Large intestine (tissue), 3 donors: ENCODE measurements around the gene DNAH10. TPM values are rescaled to one million over a fixed set of nuclear protein-coding genes. Genes with fewer than 3 reads are reported as not detected.

Source experiments
- DNase-seq, 2 donors: peaks; one replicate each; pipeline versions ENCODE4 v3.0.0 to v3.0.0-alpha.2; 2013
- H3K27ac ChIP-seq: one replicate; pipeline ENCODE4 v1.5.1; 2013; ENCODE audit warnings: low read length
- H3K27me3 ChIP-seq: 2 replicates; pipeline ENCODE4 v1.6.1; 2013; ENCODE audit warnings: low read length; ENCODE audit not compliant: control insufficient read depth, insufficient read depth
- H3K36me3 ChIP-seq: 2 replicates; pipeline ENCODE4 v1.6.1; 2013; ENCODE audit warnings: low read length; ENCODE audit not compliant: control insufficient read depth, insufficient read depth
- H3K4me1 ChIP-seq: one replicate; pipeline ENCODE4 v1.6.1; 2013; ENCODE audit warnings: low read length; ENCODE audit not compliant: control insufficient read depth, insufficient read depth
- H3K4me3 ChIP-seq: one replicate; pipeline ENCODE4 v1.5.1; 2013; ENCODE audit warnings: low read length
- H3K9me3 ChIP-seq: one replicate; pipeline ENCODE4 v1.6.1; 2013; ENCODE audit warnings: mild to moderate bottlenecking, low read depth, low read length, moderate library complexity; ENCODE audit not compliant: control insufficient read depth
- WGBS: methylation state at CpG from one replicate; pipeline ENCODE4 v1.1.5; 2013; ENCODE audit warnings: low lambda C conversion rate; ENCODE audit not compliant: insufficient coverage; 5-methylcytosine and 5-hydroxymethylcytosine counted together
- polyA plus RNA-seq: library from polyadenylated mRNA; unstranded; fragments of 120-200 nt; gene quantifications from one replicate; pipeline ENCODE4 v1.2.1, GENCODE V29; 2013

Gene DNAH10
- polyA plus RNA-seq, 1 donor: 1.0 TPM

DNA sequence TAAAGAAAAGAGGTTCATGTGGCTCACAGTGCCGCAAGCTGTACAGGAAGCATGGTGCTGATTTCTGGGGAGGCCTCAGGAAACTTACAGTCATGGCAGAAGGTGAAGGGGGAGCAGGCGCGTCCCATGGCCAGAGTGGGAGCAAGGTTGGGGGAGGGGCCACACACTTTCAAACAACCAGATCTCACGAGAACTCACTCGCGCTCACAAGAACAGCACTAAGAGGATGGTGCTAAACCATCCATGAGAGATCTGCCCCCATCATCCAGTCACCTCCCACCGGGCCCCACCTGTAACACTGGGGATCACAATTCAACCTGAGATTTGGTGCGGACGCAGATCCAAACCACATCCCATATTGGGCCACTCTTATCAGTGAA is 130.1 kb downstream of the DNAH10 start:
- no peaks in the 10 kb centered on the region for H3K36me3 ChIP-seq
- no CpG with 5 or more reads among the region's 9 CpGs for WGBS
- H3K27ac ChIP-seq: no peak overlapping the region
- no peak overlapping the region for H3K4me3 ChIP-seq
- DNase-seq: no peak
- H3K4me1 ChIP-seq: no peaks in the 10 kb centered on the region
- H3K9me3 ChIP-seq: no peaks in the 10 kb centered on the region
- peaks cover 11% of the 10 kb centered on the region for H3K27me3 ChIP-seq

DNA sequence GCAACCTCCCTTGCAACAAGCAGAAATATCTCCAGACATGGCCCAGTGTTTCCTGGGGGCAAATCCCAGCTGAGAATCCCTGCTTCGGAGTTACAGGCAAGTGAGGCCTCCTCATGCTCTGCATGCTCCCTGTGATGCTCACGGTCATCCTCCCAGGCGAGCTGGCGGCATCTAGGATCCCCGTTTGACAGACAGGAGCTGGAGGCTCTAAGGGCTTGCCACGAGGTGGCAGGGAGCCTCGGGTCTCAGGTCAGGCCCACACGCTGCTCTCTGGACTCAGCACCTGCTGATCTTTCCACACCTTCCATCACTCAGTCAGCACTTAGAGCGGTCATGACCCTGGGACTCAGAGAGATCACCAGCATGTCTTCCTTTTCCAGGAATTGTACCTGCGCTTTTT is 130.8 kb downstream of the DNAH10 start:
- WGBS: no CpG with 5 or more reads among the region's 10 CpGs
- H3K27me3 ChIP-seq: peaks cover 11% of the 10 kb centered on the region
- no peak for DNase-seq

DNA sequence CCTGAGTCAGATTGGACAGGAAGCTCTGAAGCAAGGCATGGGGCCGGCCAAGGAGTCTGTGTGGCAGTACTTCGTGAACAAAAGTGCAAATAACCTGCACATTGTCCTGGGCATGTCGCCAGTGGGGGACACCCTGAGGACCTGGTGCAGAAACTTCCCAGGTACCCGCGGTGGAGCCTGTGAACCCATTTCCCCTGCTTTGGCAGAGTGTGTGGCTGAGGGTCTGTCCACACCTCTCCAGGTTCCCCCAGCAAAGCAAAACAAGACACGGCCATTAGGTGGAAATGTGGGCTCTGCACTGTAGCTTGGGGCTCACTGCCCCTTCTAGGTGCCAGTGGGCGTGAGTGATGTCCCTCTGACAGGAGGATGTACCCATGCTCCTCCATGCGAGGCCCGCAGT is 131.2 kb downstream of the DNAH10 start:
- no CpG with 5 or more reads among the region's 9 CpGs for whole genome bisulfite sequencing
- no peak for DNase-seq
- Histone ChIP-seq H3K4me1 (no peaks in the 10 kb centered on the region), H3K9me3 (no peaks in the 10 kb centered on the region), H3K36me3 (no peaks in the 10 kb centered on the region), H3K27ac (no peak overlapping the region), H3K27me3 (peaks cover 11% of the 10 kb centered on the region), H3K4me3 (no peak overlapping the region)

More for the DNA sequence above, 130.8 kb downstream of the DNAH10 start:
- no peaks in the 10 kb centered on the region for H3K4me1 ChIP-seq
- no peak overlapping the region for H3K27ac ChIP-seq
- no peaks in the 10 kb centered on the region for H3K36me3 ChIP-seq
- no peak overlapping the region for H3K4me3 ChIP-seq
- H3K9me3 ChIP-seq: no peaks in the 10 kb centered on the region

DNA sequence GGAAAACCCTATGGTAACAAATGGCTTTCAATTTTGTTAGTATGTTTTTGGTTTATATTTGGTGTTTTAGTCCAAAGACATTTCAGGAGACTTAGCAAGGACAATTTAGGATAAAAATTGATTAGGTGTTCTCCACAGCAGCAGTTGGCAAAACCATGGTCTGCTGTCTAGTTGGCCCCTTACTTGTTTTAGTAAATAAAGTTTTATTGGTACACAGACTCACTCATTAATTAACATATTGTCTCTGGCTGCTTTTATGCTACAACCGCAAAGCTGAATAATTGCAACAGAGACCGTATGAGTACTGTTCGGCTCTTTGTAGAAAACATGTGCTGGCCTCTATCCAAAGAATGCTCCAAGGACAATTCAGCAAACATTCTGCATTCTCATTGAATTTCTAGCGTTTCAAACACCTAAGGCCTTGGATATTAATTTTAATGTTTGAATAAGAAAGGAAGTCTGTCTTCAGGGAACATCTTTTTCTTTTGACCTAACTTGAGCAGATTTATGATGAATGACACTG is 132.8 kb downstream of the DNAH10 start:
- 92% methylated on average over 2 of the region's 4 CpGs for WGBS
- DNase-seq: no peak
- Histone ChIP-seq H3K9me3 (no peaks in the 10 kb centered on the region), H3K36me3 (no peaks in the 10 kb centered on the region), H3K27ac (no peak overlapping the region), H3K4me3 (no peak overlapping the region), H3K4me1 (no peaks in the 10 kb centered on the region), H3K27me3 (peaks cover 6% of the 10 kb centered on the region)

DNA sequence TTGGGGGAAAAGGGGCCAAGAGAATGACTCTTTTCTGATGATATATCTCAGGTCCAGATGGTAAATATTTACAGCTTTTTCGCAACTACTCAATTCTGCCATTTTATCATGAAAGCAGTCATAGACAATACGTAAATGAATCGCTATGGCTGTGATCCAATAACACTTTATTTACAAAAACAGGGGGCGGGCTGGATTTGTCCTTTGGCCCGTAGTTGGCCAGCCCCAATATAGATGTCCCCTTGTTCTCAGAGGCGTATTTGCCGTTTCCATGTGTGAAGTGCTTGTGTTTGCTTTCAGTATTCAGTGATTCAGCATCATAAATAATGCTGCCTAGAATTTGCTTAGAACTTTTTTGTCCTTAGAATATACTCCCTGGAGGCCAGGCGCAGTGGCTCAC is 133.3 kb downstream of the DNAH10 start:
- no peaks in the 10 kb centered on the region for H3K4me1 ChIP-seq
- H3K27me3 ChIP-seq: peaks cover 4% of the 10 kb centered on the region
- H3K4me3 ChIP-seq: no peak overlapping the region
- WGBS: no CpG with 5 or more reads among the region's 8 CpGs
- no peaks in the 10 kb centered on the region for H3K36me3 ChIP-seq
- DNase-seq: no peak
- no peaks in the 10 kb centered on the region for H3K9me3 ChIP-seq
- no peak overlapping the region for H3K27ac ChIP-seq

DNA sequence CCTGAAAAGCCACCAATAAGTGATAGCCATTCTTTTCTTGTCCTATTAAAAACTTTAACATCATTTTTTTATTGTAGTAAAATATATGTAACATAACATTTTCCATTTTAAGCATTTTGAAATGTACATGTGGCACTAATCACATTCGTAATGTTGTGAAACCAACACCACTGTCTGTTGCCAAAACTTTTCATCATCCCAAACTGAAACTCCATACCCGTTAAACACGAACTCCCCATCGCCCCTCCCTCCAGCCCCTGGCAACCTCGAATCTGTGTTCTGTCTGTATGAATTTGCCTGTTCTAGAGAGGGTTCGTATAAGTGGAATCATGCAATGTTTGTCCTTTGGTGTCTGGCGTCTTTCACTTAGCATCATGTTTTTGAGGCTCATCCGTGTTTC is 134.7 kb downstream of the DNAH10 start:
- DNase-seq: no peak
- Histone ChIP-seq H3K27me3 (peaks cover 2% of the 10 kb centered on the region), H3K9me3 (no peaks in the 10 kb centered on the region), H3K4me1 (no peaks in the 10 kb centered on the region), H3K27ac (no peak overlapping the region), H3K36me3 (no peaks in the 10 kb centered on the region), H3K4me3 (no peak overlapping the region)
- 100% methylated on average over 1 of the region's 8 CpGs for WGBS

DNA sequence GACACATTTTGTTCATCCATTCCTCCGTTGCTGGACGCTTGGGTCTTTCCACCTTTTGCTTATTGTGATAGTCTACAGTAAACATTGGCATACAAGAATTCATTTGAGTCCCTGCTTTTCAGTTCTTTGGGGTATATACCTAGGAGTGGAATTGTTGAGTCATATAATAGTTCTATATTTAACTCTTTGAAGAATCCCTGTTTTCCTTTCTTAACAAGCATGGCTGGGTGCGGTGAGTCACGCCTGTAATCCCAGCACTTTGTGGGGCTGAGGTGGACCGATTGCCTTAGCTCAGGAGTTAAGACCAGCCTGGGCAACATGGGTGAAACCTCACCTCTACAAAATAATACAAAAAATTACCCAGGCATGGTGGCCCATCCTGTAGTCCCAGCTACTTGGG is 135.1 kb downstream of the DNAH10 start:
- H3K27me3 ChIP-seq: no peaks in the 10 kb centered on the region
- no peak overlapping the region for H3K4me3 ChIP-seq
- 86% methylated on average over 2 of the region's 5 CpGs for WGBS
- no peak overlapping the region for H3K27ac ChIP-seq
- no peaks in the 10 kb centered on the region for H3K9me3 ChIP-seq
- no peak for DNase-seq
- no peaks in the 10 kb centered on the region for H3K36me3 ChIP-seq
- H3K4me1 ChIP-seq: no peaks in the 10 kb centered on the region

DNA sequence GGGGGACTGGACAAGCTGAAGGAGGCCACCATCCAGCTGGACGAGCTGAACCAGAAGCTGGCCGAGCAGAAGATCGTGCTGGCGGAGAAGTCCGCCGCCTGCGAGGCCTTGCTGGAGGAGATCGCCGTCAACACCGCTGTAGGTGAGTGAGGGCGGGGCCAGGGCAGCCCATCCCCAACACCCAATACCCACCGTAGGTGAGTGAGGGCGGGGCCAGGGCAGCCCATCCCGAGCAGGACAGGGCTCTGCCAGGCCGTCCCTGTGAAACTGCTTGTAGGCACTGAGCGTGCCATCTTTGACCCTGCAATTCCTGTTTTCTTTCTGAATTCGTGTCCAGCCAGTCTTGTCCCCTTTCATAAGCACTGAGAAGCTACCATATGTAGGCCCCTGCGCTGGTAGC is 136.6 kb downstream of the DNAH10 start:
- no peak for DNase-seq
- no peak overlapping the region for H3K27ac ChIP-seq
- no CpG with 5 or more reads among the region's 18 CpGs for WGBS

DNA sequence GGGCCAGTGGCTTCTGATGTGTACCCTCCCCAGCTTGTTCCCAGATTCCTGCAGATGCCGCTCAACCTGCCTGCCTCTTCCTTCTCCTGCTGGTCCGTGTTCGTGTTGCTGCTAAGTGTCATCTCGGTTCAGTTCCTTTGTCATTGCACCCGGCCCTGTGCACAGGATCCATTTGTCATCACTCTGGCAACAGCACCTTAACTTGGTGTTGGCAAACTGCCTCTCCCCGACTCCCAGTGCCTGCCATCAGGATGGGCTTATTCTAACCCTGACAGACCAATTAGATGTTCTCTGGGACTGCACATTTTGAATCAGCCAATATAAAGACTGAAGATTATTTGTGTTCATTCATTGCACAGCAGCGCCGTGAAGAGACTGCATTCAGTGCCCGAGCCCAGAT is 137.3 kb downstream of the DNAH10 start:
- H3K9me3 ChIP-seq: no peaks in the 10 kb centered on the region
- H3K4me3 ChIP-seq: no peak overlapping the region
- H3K27ac ChIP-seq: no peak overlapping the region
- H3K36me3 ChIP-seq: no peaks in the 10 kb centered on the region
- DNase-seq: no peak
- 100% methylated on average over 1 of the region's 9 CpGs for whole genome bisulfite sequencing
- no peaks in the 10 kb centered on the region for H3K27me3 ChIP-seq
- no peaks in the 10 kb centered on the region for H3K4me1 ChIP-seq

More for the DNA sequence above, 136.6 kb downstream of the DNAH10 start:
- Histone ChIP-seq H3K36me3 (no peaks in the 10 kb centered on the region), H3K9me3 (no peaks in the 10 kb centered on the region), H3K27me3 (no peaks in the 10 kb centered on the region), H3K4me1 (no peaks in the 10 kb centered on the region), H3K4me3 (no peak overlapping the region)

DNA sequence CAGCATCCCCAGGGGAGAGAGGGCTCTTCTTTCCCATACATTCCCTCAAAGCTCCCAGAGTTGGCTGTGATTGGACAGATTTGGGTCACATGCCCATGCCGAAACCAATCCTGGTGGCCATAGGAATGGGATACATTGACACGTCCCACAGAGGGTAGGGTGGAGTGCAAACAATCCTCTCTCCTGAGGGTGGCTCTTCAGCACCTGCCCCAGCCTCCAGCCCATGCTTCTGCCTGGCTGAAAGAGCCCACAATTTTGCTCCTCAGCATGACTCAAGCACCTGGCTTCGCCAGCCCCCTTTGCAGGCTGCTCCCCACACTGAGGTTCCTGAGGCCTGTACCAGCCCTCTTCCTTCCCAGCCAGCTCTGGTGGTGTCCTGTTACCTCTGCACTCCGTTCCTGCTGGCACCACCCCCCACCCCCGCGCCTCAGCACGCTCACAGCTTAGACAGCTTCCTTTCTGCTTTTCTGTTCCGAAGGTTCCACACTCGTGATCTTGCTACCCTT is 138.8 kb downstream of the DNAH10 start:
- DNase-seq: no peak
- H3K9me3 ChIP-seq: no peaks in the 10 kb centered on the region
- H3K4me3 ChIP-seq: no peak overlapping the region
- no peaks in the 10 kb centered on the region for H3K36me3 ChIP-seq
- no peaks in the 10 kb centered on the region for H3K4me1 ChIP-seq
- no CpG with 5 or more reads among the region's 9 CpGs for whole genome bisulfite sequencing
- no peak overlapping the region for H3K27ac ChIP-seq
- no peaks in the 10 kb centered on the region for H3K27me3 ChIP-seq

DNA sequence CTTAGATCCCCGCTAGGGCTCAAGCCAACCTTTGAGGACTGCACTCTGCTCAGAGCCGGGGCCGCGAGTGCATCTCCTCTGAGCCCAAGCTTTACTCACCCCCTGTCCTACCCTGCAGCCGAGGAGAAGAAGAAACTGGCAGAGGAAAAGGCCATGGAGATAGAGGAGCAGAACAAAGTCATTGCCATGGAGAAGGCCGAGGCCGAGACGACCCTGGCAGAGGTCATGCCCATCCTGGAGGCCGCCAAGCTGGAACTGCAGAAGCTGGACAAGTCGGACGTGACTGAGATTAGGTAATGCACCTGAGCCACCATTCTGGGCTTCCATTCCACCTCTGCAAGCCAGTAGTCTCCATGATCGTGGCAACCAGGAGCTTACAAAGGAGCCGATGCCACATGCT is 140.7 kb downstream of the DNAH10 start:
- WGBS: no CpG with 5 or more reads among the region's 13 CpGs
- no peak for DNase-seq
- H3K4me1 ChIP-seq: no peaks in the 10 kb centered on the region
- H3K27me3 ChIP-seq: no peaks in the 10 kb centered on the region
- H3K4me3 ChIP-seq: no peak overlapping the region
- H3K27ac ChIP-seq: no peak overlapping the region
- H3K36me3 ChIP-seq: no peaks in the 10 kb centered on the region
- no peaks in the 10 kb centered on the region for H3K9me3 ChIP-seq
